Heart left ventricle (tissue), 16 donors: ENCODE data around the gene GLB1L2. TPM values are rescaled to one million over a fixed set of nuclear protein-coding genes. Genes with fewer than 3 reads are reported as not detected.

Experiments used
- ATAC-seq, 4 donors: fragments of 200-7000 bp; cut with Tn5 transposase; one replicate each; pipeline ENCODE4 v1.9.1; 2020 to 2022; ENCODE audit warnings: moderate library complexity in 4 of 4, mild to moderate bottlenecking in 3 of 4, moderate number of reproducible peaks in 1 of 4
- DNase-seq, 5 donors: peaks; one replicate each; pipeline ENCODE4 v3.0.0-alpha.2; 2020
- H3K27ac ChIP-seq, 12 donors: fragments of 200-600 bp; sonication (generic) in 4 of 12; one replicate each; pipeline versions ENCODE4 v1.5.0 to v1.8.0; 2016 to 2022; ENCODE audit warnings: mild to moderate bottlenecking in 2 of 12
- H3K27me3 ChIP-seq, 9 donors: fragments of 200-600 bp; sonication (generic) in 2 of 9; one replicate each; pipeline versions ENCODE4 v1.5.1 to v1.8.0; 2016 to 2022; ENCODE audit warnings: mild to moderate bottlenecking in 3 of 9
- H3K36me3 ChIP-seq, 9 donors: fragments of 200-600 bp; sonication (generic) in 2 of 9; one replicate each; pipeline versions ENCODE4 v1.5.0 to v1.8.0; 2018 to 2022; ENCODE audit warnings: mild to moderate bottlenecking in 2 of 9
- H3K4me1 ChIP-seq, 12 donors: fragments of 200-600 bp; sonication (generic) in 4 of 12; one replicate each; pipeline versions ENCODE4 v1.5.0 to v1.8.0; 2016 to 2022; ENCODE audit warnings: mild to moderate bottlenecking in 3 of 12
- H3K4me3 ChIP-seq, 12 donors: fragments of 200-600 bp; sonication (generic) in 4 of 12; one replicate each; pipeline versions ENCODE4 v1.5.0 to v1.8.0; 2017 to 2022; ENCODE audit warnings: mild to moderate bottlenecking in 9 of 12, moderate library complexity in 4 of 12
- H3K9me3 ChIP-seq, 12 donors: fragments of 200-600 bp; sonication (generic) in 4 of 12; one replicate each; pipeline versions ENCODE4 v1.5.0 to v1.8.0; 2016 to 2022; ENCODE audit warnings: mild to moderate bottlenecking in 1 of 12
- POLR2A ChIP-seq, 2 donors: fragments of 450-650 bp; IDR thresholded peaks; one replicate each; pipeline ENCODE4 v1.6.1; 2017; ENCODE audit warnings: antibody characterized with exemption in 2 of 2, mild to moderate bottlenecking in 2 of 2, moderate library complexity in 2 of 2
- WGBS, 4 donors: extraction: QIAGEN DNeasy Blood & Tissue Kit in 2 of 4; methylation state at CpG; one replicate each; pipeline versions ENCODE4 v1.1.5 to v1.1.7; 2013 to 2018; 5-methylcytosine and 5-hydroxymethylcytosine counted together
- intact Hi-C, 10 donors: fragments of 100-400 bp; cut with DNase I; formaldehyde crosslinking; loops; one replicate each; pipeline versions ENCODE4 v1.11.1 to v1.14.2; 2022
- polyA plus RNA-seq, 2 donors: library from polyadenylated mRNA; stranded (reverse); fragments of 200-250 nt; gene quantifications; one replicate each; pipeline ENCODE4 v1.2.3, GENCODE V29; 2013
- total RNA-seq, 9 donors: library from RNA; depleted of rRNA in 2 of 9; stranded (reverse); fragments of >200 nt in 2 of 9; fragmentation: NEBNext Ultra II Directional in 3 of 9; extraction: Animal tissue kit (Norgen Biotek cat#: 25700) in 3 of 9; gene quantifications; one replicate each; pipeline versions ENCODE4 v1.1.0 to v1.2.4, GENCODE V29; 2016 to 2023
- TF ChIP-seq, protein P1 (sequence below), 12 donors: fragments of 200-600 bp; sonication (generic) in 4 of 12; IDR thresholded peaks; one replicate each; pipeline versions ENCODE4 v1.5.0 to v1.8.0; 2018 to 2022; ENCODE audit warnings: antibody characterized with exemption in 12 of 12, mild to moderate bottlenecking in 5 of 12
- donor health status: ischemic (EF 13 %, LVEDD 7.1; RV severe dilation, severe dysfunction).
- donor health status: healthy with polysubstance abuse.
- donor health status: DM: no; HTN: yes; CAD: no.
- donor health status: DM: no; HTN: no; CAD: no.
- donor health status: ischemic (EF 25% LVEDD 6.9; RV normal size, moderate dysfunction).
- donor health status: ischemic (EF 25% LVEDD 5.7; RV mildly dilated, moderate dysfunction).
- donor health status: healthy.
- donor health status: DM: yes; HTN: yes; CAD: no.
- donor health status: ischemic (EF 35%, LVEDD 5.7; RV mildly dilated, moderate dysfunction).
- donor health status: nonischemic (EF 11% LVEDD 7.7; RV severe dilation, severe dysfunction).
- donor health status: DM: yes; HTN: yes; CAD: no.
- donor health status: PGD.
- donor health status: ischemic (EF 29% LVEDD 5.4; RV normal size, mild dysfunction).
- donor health status: nonischemic (EF 23%, LVEDD 6.1; RV moderate dilation, normal function).

GLB1L2 gene
- total and polyA plus RNA-seq, 11 donors, result 0.15 to 1.3 (median 0.37) TPM; not detected in 2

DNA sequence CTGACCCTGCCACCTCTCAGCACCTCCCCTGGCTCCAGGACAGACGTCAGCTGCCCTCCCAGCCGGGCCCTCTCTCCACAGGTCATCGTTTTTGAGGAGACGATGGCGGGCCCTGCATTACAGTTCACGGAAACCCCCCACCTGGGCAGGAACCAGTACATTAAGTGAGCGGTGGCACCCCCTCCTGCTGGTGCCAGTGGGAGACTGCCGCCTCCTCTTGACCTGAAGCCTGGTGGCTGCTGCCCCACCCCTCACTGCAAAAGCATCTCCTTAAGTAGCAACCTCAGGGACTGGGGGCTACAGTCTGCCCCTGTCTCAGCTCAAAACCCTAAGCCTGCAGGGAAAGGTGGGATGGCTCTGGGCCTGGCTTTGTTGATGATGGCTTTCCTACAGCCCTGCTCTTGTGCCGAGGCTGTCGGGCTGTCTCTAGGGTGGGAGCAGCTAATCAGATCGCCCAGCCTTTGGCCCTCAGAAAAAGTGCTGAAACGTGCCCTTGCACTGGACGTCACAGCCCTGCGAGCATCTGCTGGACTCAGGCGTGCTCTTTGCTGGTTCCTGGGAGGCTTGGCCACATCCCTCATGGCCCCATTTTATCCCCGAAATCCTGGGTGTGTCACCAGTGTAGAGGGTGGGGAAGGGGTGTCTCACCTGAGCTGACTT, 43.2 kb downstream of the GLB1L2 start:
- TF ChIP-seq, protein P1, sequence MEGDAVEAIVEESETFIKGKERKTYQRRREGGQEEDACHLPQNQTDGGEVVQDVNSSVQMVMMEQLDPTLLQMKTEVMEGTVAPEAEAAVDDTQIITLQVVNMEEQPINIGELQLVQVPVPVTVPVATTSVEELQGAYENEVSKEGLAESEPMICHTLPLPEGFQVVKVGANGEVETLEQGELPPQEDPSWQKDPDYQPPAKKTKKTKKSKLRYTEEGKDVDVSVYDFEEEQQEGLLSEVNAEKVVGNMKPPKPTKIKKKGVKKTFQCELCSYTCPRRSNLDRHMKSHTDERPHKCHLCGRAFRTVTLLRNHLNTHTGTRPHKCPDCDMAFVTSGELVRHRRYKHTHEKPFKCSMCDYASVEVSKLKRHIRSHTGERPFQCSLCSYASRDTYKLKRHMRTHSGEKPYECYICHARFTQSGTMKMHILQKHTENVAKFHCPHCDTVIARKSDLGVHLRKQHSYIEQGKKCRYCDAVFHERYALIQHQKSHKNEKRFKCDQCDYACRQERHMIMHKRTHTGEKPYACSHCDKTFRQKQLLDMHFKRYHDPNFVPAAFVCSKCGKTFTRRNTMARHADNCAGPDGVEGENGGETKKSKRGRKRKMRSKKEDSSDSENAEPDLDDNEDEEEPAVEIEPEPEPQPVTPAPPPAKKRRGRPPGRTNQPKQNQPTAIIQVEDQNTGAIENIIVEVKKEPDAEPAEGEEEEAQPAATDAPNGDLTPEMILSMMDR (IDR thresholded peaks at IDR 0.05), result no peak
- no peaks in the 10 kb centered on the region for H3K9me3 ChIP-seq
- peaks cover 0 to 16% (median 0%) of the 10 kb centered on the region in 9 donors for H3K27me3 ChIP-seq
- no peaks in the 10 kb centered on the region for H3K36me3 ChIP-seq
- intact Hi-C loops, result no loop called here
- ATAC-seq, result no peak
- H3K4me3 ChIP-seq, result no peak overlapping the region
- H3K27ac ChIP-seq, result no peak overlapping the region
- peak in 2 of 5 donors; percentile 14 to 19 for DNase-seq
- WGBS, 4 donors, result 67 to 77% (median 73%) methylated on average over 8 to 16 of the region's 16 CpGs
- no peaks in the 10 kb centered on the region for H3K4me1 ChIP-seq

DNA sequence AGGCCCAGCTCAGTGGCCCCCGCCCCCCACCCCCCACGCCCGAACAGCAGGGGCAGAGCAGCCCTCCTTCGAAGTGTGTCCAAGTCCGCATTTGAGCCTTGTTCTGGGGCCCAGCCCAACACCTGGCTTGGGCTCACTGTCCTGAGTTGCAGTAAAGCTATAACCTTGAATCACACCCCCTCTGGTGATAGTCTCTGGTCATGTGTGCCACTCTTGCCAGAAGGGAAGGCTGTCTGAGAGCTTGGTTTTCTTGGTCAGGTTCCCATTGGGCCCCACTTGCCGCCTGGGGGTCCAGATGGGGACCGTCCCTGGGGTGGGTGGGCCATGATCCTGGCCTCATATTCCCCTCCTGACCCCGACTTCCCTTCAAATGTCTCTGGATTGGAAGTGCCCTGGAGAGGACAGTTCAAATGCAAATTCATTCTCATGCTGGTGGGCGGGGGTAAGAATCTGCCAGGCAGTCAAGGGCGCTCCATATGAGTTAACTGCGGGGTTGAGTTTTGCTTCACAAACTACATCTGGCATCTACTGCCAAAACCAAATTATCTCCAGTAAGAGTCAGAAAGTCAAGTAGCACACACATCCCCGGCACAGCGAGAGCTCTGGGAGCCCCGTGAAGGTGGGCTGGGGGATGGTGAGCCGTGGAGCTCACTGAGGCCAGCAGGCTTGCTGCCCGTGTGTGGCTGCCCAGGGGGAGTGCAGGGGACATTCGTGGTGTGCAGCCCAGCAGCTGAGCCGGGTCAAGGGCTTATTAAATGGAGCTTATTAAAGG, 44.5 kb downstream of the GLB1L2 start:
- ATAC-seq, result no peak
- Histone ChIP-seq H3K36me3 (no peaks in the 10 kb centered on the region), H3K4me1 (no peaks in the 10 kb centered on the region), H3K4me3 (no peak overlapping the region), H3K27me3 (peaks cover 0 to 12% (median 0%) of the 10 kb centered on the region in 9 donors), H3K27ac (no peak overlapping the region), H3K9me3 (no peaks in the 10 kb centered on the region)
- intact Hi-C loops, result no loop called here
- TF ChIP-seq, protein P1 (IDR thresholded peaks at IDR 0.05), result no peak
- no peak for TF ChIP-seq POLR2A (IDR thresholded peaks at IDR 0.05)
- peak in 2 of 5 donors; percentile 4 to 13 for DNase-seq
- 65 to 92% (median 70%) methylated on average over 12 to 18 of the region's 18 CpGs for WGBS, 4 donors

DNA sequence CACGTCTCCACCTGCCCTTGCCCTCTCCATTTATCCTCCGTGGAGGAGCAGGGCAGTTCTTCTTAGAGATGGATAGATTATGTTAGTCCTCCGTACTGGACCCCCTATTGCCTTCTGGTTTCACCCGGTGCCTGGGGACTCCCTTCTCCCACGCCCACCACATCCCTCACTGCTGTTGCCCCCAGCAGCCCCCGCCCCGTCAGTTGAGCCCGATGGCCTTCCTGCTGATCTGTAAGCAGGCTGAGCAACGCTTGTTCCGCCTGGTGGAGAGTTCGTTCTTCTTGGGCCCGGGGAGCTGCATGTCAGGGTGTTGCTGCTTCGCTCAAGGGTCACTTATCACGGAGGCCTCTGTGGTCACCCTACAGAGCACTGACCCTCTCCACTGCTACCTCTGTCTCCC, 46.1 kb downstream of the GLB1L2 start:
- Histone ChIP-seq H3K27ac (no peak overlapping the region), H3K4me3 (no peak overlapping the region), H3K27me3 (peaks cover 0 to 11% (median 0%) of the 10 kb centered on the region in 9 donors), H3K36me3 (no peaks in the 10 kb centered on the region), H3K4me1 (no peaks in the 10 kb centered on the region), H3K9me3 (no peaks in the 10 kb centered on the region)
- peak in 2 of 5 donors; percentile 7 to 44 for DNase-seq
- no peak for ATAC-seq
- intact Hi-C loops, result no loop called here
- TF ChIP-seq POLR2A (IDR thresholded peaks at IDR 0.05), result no peak
- TF ChIP-seq, protein P1 (IDR thresholded peaks at IDR 0.05), result no peak
- WGBS, 4 donors, result 75 to 83% (median 82%) methylated on average over 13 to 14 of the region's 14 CpGs

DNA sequence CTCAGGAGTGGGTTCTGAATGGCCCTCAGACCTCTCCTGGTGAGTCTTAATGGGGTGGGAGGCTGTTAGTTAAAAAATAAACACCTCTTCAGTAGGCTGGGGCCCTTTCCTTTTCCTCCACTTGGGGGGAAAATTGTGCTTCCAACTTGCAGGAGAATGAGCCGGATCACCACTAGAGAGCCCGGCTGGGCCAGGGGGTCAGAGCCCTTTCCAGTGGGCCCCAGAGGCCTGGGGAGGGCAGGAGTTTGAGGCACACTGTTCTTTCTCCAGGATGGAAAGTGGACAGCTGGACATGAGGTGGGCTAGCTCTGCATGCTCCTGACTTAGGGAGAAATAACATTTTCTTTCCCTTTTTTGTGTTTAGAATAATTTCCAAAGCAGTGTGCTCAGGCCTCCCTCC, 47.5 kb downstream of the GLB1L2 start:
- intact Hi-C loops, result no loop called here
- Histone ChIP-seq H3K4me3 (no peak overlapping the region), H3K27me3 (peaks cover 0 to 11% (median 0%) of the 10 kb centered on the region in 9 donors), H3K9me3 (no peaks in the 10 kb centered on the region), H3K27ac (no peak overlapping the region), H3K36me3 (no peaks in the 10 kb centered on the region), H3K4me1 (no peaks in the 10 kb centered on the region)
- DNase-seq (no peak), ATAC-seq (no peak)
- TF ChIP-seq, protein P1 (IDR thresholded peaks at IDR 0.05), result no peak
- WGBS, 4 donors, result 53 to 86% (median 69%) methylated on average over 2 of the region's 2 CpGs
